ENCODE results near the gene GUCA2A.

The GUCA2A gene

DNA sequence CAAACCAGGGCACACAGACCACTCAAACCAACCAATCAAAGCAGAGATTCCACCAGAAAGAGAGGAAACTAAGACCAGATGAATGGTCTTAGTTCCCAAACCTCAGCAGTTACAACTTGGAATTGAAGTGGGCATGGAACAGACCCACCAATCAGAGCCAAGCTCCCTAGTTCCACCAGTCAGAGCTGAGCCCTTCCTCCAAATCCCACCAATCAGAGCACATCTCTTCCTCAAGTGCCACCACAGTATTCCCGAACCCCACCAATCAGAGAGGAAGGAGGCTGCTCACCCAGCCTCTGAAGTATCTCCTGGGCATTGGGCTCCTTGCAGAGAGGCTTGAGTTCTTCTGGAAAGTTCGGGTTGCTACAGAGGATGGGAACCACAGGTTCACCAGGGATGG lies 1.4 kb downstream of the GUCA2A start:
- no peaks in the 10 kb centered on the region for H3K27me3 ChIP-seq
- no peak for DNase-seq
- TF ChIP-seq, protein P1, sequence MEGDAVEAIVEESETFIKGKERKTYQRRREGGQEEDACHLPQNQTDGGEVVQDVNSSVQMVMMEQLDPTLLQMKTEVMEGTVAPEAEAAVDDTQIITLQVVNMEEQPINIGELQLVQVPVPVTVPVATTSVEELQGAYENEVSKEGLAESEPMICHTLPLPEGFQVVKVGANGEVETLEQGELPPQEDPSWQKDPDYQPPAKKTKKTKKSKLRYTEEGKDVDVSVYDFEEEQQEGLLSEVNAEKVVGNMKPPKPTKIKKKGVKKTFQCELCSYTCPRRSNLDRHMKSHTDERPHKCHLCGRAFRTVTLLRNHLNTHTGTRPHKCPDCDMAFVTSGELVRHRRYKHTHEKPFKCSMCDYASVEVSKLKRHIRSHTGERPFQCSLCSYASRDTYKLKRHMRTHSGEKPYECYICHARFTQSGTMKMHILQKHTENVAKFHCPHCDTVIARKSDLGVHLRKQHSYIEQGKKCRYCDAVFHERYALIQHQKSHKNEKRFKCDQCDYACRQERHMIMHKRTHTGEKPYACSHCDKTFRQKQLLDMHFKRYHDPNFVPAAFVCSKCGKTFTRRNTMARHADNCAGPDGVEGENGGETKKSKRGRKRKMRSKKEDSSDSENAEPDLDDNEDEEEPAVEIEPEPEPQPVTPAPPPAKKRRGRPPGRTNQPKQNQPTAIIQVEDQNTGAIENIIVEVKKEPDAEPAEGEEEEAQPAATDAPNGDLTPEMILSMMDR (IDR thresholded peaks at IDR 0.05; ENCODE audit: low read depth, low read length): no peak
- H3K4me1 ChIP-seq: no peaks in the 10 kb centered on the region
- H3K4me3 ChIP-seq (ENCODE audit: low read depth, low read length): no peak overlapping the region
- H3K9me3 ChIP-seq: no peaks in the 10 kb centered on the region
- H3K36me3 ChIP-seq: no peaks in the 10 kb centered on the region

DNA sequence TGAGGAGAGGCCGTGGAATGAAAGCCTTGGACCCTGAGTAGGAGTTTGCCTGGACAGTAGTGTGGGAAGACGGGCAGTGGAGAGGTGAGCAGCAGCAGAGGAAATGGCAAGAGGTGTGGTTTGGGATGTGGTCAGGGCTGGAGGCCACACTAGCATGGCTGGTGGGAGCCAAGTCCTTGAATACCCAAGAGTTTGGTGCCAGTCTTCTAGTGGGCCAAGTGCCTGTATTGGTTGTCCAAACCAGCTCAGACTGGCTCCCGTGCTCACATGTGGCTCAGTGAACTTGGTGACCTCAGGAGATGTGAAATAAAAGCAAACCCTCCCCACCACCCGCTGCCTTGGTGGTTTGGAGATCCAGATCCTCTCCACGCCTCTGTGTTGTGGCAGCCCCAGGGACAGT lies 2.4 kb downstream of the GUCA2A start:
- TF ChIP-seq, protein P1 (IDR thresholded peaks at IDR 0.05; ENCODE audit: low read depth, low read length): no peak
- Histone ChIP-seq H3K4me1 (no peaks in the 10 kb centered on the region), H3K4me3 (ENCODE audit: low read depth, low read length) (no peak overlapping the region), H3K27me3 (no peaks in the 10 kb centered on the region), H3K36me3 (no peaks in the 10 kb centered on the region), H3K9me3 (no peaks in the 10 kb centered on the region)
- no peak for DNase-seq

DNA sequence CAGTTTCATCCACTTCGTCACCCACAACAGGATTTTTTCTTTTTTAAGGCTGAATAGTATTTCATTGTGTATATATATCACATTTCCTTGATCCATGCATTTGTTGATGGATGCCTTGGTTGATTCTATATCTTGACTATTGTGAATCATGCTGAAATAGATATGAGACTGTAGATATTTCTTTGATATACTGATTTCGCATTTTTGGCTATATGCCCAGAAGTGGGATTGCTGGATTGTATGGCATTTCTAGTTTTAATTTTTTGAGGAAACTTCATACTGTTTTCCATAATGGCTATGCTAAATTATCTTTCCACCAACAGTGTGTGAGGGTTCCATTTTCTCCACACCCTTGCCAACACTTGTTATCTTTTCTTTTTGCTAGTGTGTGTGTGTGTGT lies 6.4 kb downstream of the GUCA2A start:
- Histone ChIP-seq H3K27me3 (no peaks in the 10 kb centered on the region), H3K36me3 (no peaks in the 10 kb centered on the region), H3K4me1 (no peaks in the 10 kb centered on the region), H3K4me3 (ENCODE audit: low read depth, low read length) (no peak overlapping the region), H3K9me3 (no peaks in the 10 kb centered on the region)
- TF ChIP-seq, protein P1 (IDR thresholded peaks at IDR 0.05; ENCODE audit: low read depth, low read length): no peak
- no peak for DNase-seq

DNA sequence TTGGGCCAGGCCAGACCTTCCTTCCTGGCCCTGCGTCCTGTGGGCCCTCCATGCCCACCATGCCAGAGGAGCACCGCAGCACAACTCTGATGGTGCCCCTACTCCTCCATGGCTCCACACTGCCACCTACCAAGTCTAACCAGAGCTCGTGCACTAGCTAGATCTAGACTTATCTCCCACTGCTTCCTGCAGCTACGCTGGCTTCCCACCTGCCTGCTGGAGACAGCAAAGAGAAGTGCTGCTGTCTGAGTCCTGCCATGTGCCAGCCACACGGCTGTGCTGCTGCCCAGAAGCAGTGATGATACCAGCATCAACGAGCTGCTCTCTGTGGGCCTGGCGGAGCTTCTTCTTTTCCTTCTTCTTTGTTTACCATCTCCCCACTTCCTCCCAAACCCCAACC lies 6.9 kb downstream of the GUCA2A start:
- TF ChIP-seq, protein P1 (IDR thresholded peaks at IDR 0.05; ENCODE audit: low read depth, low read length): no peak
- H3K36me3 ChIP-seq: no peaks in the 10 kb centered on the region
- H3K4me3 ChIP-seq (ENCODE audit: low read depth, low read length): no peak overlapping the region
- DNase-seq: no peak
- no peaks in the 10 kb centered on the region for H3K4me1 ChIP-seq
- no peaks in the 10 kb centered on the region for H3K27me3 ChIP-seq
- H3K9me3 ChIP-seq: no peaks in the 10 kb centered on the region

DNA sequence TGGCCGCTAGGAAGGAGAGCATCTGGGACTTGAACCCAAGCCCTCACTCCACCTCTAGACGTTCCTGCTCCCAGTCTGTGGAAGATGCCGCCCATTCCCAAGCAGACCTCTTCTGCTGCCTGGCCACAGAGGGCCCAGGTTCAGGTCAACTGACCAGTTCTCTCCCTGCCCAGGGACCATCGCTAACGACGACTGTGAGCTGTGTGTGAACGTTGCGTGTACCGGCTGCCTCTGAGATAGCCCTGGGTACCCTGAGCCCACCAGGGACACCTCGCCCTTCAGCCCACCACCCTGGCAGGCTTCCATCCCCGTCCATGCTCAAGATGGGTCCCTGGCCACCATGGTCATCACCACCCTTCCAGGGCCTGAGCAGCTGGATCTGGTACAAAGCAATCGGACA lies 9.2 kb downstream of the GUCA2A start:
- Histone ChIP-seq H3K27me3 (no peaks in the 10 kb centered on the region), H3K36me3 (no peaks in the 10 kb centered on the region), H3K4me1 (no peaks in the 10 kb centered on the region), H3K9me3 (no peaks in the 10 kb centered on the region), H3K4me3 (ENCODE audit: low read depth, low read length) (no peak overlapping the region)
- TF ChIP-seq, protein P1 (IDR thresholded peaks at IDR 0.05; ENCODE audit: low read depth, low read length): no peak
- no peak for DNase-seq

DNA sequence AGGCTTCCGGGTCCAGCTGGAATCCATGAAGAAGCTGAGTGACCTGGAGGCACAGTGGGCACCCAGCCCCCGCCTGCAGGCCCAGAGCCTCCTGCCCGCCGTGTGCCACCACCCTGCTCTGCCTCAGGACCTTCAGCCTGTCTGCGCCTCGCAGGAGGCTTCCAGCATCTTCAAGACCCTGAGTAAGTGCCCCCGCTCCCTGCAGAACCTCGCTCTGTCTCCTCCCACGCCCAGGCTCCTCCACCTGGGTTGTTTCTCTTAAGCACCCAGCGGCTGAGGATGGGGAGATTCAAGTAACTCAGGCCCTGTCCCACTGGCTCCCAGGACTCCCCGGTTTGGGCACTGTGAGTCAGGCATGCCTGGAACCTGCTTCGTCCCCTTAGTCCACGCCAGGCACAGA lies 9.9 kb downstream of the GUCA2A start:
- TF ChIP-seq, protein P1 (IDR thresholded peaks at IDR 0.05; ENCODE audit: low read depth, low read length): no peak
- H3K9me3 ChIP-seq: no peaks in the 10 kb centered on the region
- no peak for DNase-seq
- H3K27me3 ChIP-seq: no peaks in the 10 kb centered on the region
- H3K4me1 ChIP-seq: no peaks in the 10 kb centered on the region
- no peak overlapping the region for H3K4me3 ChIP-seq (ENCODE audit: low read depth, low read length)
- no peaks in the 10 kb centered on the region for H3K36me3 ChIP-seq

All from BE2C (cell line).